ENCODE data around the gene PDE4B.

DNA sequence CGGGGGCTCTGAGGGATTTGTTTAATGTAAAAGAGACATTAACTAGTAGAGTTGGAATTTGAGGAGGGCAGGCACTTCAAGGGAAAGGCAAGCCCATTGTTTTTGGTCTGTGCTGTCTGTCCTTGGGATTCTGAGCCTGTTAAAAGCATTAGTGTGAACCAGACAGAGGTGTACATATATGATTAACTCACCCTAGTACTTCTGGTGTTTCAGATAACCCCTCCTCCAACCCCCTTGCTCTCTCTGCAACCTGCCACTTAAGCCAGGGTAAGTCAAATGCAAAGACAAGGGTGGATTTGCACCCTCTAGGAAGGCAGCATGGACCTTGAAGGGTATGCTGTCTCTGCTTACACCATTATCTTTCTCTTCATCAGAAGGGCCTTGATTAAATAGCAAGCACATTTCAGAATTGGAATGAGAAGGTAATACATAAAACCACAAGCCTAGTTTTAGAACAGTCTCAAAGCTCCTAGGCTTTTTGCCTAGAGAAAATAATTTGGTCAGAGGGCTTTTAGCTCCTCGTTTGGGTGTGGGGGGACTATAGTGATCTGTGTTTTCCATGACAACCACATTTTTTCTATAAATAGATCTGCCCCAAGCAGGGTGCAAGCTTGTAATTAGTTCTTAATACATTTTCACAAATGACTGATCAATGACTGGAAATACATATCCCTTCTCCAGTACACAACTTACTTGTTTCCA is 620.6 kb downstream of the PDE4B start:
- TF ChIP-seq, protein P1, sequence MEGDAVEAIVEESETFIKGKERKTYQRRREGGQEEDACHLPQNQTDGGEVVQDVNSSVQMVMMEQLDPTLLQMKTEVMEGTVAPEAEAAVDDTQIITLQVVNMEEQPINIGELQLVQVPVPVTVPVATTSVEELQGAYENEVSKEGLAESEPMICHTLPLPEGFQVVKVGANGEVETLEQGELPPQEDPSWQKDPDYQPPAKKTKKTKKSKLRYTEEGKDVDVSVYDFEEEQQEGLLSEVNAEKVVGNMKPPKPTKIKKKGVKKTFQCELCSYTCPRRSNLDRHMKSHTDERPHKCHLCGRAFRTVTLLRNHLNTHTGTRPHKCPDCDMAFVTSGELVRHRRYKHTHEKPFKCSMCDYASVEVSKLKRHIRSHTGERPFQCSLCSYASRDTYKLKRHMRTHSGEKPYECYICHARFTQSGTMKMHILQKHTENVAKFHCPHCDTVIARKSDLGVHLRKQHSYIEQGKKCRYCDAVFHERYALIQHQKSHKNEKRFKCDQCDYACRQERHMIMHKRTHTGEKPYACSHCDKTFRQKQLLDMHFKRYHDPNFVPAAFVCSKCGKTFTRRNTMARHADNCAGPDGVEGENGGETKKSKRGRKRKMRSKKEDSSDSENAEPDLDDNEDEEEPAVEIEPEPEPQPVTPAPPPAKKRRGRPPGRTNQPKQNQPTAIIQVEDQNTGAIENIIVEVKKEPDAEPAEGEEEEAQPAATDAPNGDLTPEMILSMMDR (conservative IDR thresholded peaks at IDR 0.05; ENCODE audit: low read depth, low read length), result no peak
- TF ChIP-seq EZH2phosphoT487 (IDR thresholded peaks at IDR 0.05; ENCODE audit: borderline replicate concordance, low read length) (no peak), EZH2 (IDR thresholded peaks at IDR 0.05; ENCODE audit: low read length, unreplicated experiment) (no peak)

Data from PC-3 (cell line).